ENCODE results near the gene RPRD1B. TPM values are rescaled to one million over a fixed set of nuclear protein-coding genes. Genes with fewer than 3 reads are reported as not detected.

RPRD1B gene
- polyA plus RNA-seq, 2 of the 4 experiments (the other 2 are of a cell fraction): 16.4 to 28.4 TPM

GRCh38 chr20:38091441-38092216 lies 58.1 kb downstream of the RPRD1B start:
- WGBS (ENCODE audit: missing lambda C conversion rate): 78% methylated on average over 6 of the region's 6 CpGs
- no peak overlapping the region for H3K4me2 ChIP-seq
- no peaks in the 10 kb centered on the region for H3K9me3 ChIP-seq
- no peak for FAIRE-seq
- no peak for ATAC-seq
- ChIA-PET CTCF (interaction anchor here (1.0 to 4.0 kb wide), 8 partner anchors 9 to 131 kb away, joined by 3 to 23 read pairs (median 4); no protein-coding TSS in a partner anchor), POLR2A (no interaction called here)
- TF ChIP-seq ELK1 (IDR thresholded peaks at IDR 0.05; ENCODE audit: low read depth, low read length): no peak
- no peak for TF ChIP-seq MAFK (IDR thresholded peaks at IDR 0.05; ENCODE audit: partially characterized antibody)
- TF ChIP-seq JUNB (IDR thresholded peaks at IDR 0.05): no peak
- no peak for TF ChIP-seq SMC3 (IDR thresholded peaks at IDR 0.05)
- no peak for TF ChIP-seq CBX2 (IDR thresholded peaks at IDR 0.05; ENCODE audit: borderline replicate concordance, low read depth)
- no peak for TF ChIP-seq TFCP2L1 (CRISPR knock-in tag; IDR thresholded peaks at IDR 0.05)
- no peak for TF ChIP-seq HDAC2 (IDR thresholded peaks at IDR 0.05)
- TF ChIP-seq RAD21 (conservative IDR thresholded peaks at IDR 0.05 in 1 of 2, IDR thresholded peaks at IDR 0.05 in 1 of 2): no peak
- TF ChIP-seq FOXS1 (CRISPR knock-in tag; IDR thresholded peaks at IDR 0.05): no peak
- no peak for TF ChIP-seq MAZ (IDR thresholded peaks at IDR 0.05; ENCODE audit: borderline replicate concordance, low read depth, low read length)
- no peak for TF ChIP-seq NPAS2 (CRISPR knock-in tag; IDR thresholded peaks at IDR 0.05; ENCODE audit: borderline replicate concordance)
- TF ChIP-seq, protein P1, sequence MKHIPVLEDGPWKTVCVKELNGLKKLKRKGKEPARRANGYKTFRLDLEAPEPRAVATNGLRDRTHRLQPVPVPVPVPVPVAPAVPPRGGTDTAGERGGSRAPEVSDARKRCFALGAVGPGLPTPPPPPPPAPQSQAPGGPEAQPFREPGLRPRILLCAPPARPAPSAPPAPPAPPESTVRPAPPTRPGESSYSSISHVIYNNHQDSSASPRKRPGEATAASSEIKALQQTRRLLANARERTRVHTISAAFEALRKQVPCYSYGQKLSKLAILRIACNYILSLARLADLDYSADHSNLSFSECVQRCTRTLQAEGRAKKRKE (CRISPR knock-in tag; IDR thresholded peaks at IDR 0.05; ENCODE audit: low read depth): no peak
- TF ChIP-seq BHLHE40 (IDR thresholded peaks at IDR 0.05; ENCODE audit: low read depth, low read length): no peak
- TF ChIP-seq NR3C1 (IDR thresholded peaks at IDR 0.05): no peak
- TF ChIP-seq NFE2L2 (conservative IDR thresholded peaks at IDR 0.05; ENCODE audit: low read length): no peak
- TF ChIP-seq, protein P2, sequence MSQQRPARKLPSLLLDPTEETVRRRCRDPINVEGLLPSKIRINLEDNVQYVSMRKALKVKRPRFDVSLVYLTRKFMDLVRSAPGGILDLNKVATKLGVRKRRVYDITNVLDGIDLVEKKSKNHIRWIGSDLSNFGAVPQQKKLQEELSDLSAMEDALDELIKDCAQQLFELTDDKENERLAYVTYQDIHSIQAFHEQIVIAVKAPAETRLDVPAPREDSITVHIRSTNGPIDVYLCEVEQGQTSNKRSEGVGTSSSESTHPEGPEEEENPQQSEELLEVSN (IDR thresholded peaks at IDR 0.05; ENCODE audit: borderline replicate concordance, low read depth): no peak
- TF ChIP-seq PHF8 (IDR thresholded peaks at IDR 0.05; ENCODE audit: borderline replicate concordance, low read depth): no peak
- no peak for TF ChIP-seq GATA3 (IDR thresholded peaks at IDR 0.05; ENCODE audit: borderline replicate concordance)
- no peak for TF ChIP-seq PBX3 (IDR thresholded peaks at IDR 0.05)
- H3K4me1 ChIP-seq: peaks cover 20% of the 10 kb centered on the region
- DNase-seq (ENCODE audit: low read depth in 1 of 2, low spot score in 1 of 2): no peak
- no peak overlapping the region for H3K27ac ChIP-seq
- H3K4me3 ChIP-seq: no peak overlapping the region

- 96% methylated on average over 12 of the region's 12 CpGs for WGBS (ENCODE audit: missing lambda C conversion rate)
- peaks cover 20% of the 10 kb centered on the region for H3K4me1 ChIP-seq
- H3K27ac ChIP-seq: peak overlapping the region in 1 of 2 experiments; percentile 85; a peak in 1 of 6 replicates
- no peak for FAIRE-seq
- DNase-seq (ENCODE audit: low read depth in 1 of 2, low spot score in 1 of 2): no peak
- ATAC-seq: no peak
- ChIA-PET CTCF (interaction anchor here (1.0 to 4.0 kb wide), 10 partner anchors 10 to 129 kb away, joined by 3 to 23 read pairs (median 4); no protein-coding TSS in a partner anchor), POLR2A (no interaction called here)
- H3K4me2 ChIP-seq: no peak overlapping the region
- no peak overlapping the region for H3K4me3 ChIP-seq
- no peaks in the 10 kb centered on the region for H3K9me3 ChIP-seq
- TF ChIP-seq SREBF2 (IDR thresholded peaks at IDR 0.05) (no peak), TP53 (CRISPR knock-in tag; IDR thresholded peaks at IDR 0.05) (no peak), SMC3 (IDR thresholded peaks at IDR 0.05) (no peak), EHF (CRISPR knock-in tag; IDR thresholded peaks at IDR 0.05) (no peak), BCL3 (IDR thresholded peaks at IDR 0.05) (no peak), NR3C1 (IDR thresholded peaks at IDR 0.05) (no peak), CHD2 (IDR thresholded peaks at IDR 0.05; ENCODE audit: low read length, partially characterized antibody) (no peak), ZFP36 (IDR thresholded peaks at IDR 0.05; ENCODE audit: borderline replicate concordance, partially characterized antibody) (no peak), MAX (IDR thresholded peaks at IDR 0.05) (no peak), KDM5A (IDR thresholded peaks at IDR 0.05) (no peak), REST (IDR thresholded peaks at IDR 0.05) (no peak)
These were observed 58.8 kb downstream of the RPRD1B start for GRCh38 chr20:38092260-38092857.

All from A549 (cell line).